Measurements from ENCODE around the gene PRKCH. TPM values are rescaled to one million over a fixed set of nuclear protein-coding genes. Genes with fewer than 3 reads are reported as not detected.

Gene PRKCH
- total RNA-seq, 1 donor from 2014 or later, result 19.1 TPM

- peak; percentile 74 for DNase-seq (ENCODE audit: extremely low spot score, unreplicated experiment)
- H3K4me3 Mint-ChIP-seq, result peak overlapping the region; percentile 90
- no peaks in the 10 kb centered on the region for H3K9me3 Mint-ChIP-seq
- peaks cover 14% of the 10 kb centered on the region for H3K4me1 Mint-ChIP-seq (ENCODE audit: unreplicated experiment)
- peaks cover 37% of the 10 kb centered on the region for H3K27me3 Mint-ChIP-seq
- H3K36me3 Mint-ChIP-seq, result no peaks in the 10 kb centered on the region
- peak overlapping the region; percentile 97 for H3K27ac Mint-ChIP-seq
- TF ChIP-seq, protein P1, sequence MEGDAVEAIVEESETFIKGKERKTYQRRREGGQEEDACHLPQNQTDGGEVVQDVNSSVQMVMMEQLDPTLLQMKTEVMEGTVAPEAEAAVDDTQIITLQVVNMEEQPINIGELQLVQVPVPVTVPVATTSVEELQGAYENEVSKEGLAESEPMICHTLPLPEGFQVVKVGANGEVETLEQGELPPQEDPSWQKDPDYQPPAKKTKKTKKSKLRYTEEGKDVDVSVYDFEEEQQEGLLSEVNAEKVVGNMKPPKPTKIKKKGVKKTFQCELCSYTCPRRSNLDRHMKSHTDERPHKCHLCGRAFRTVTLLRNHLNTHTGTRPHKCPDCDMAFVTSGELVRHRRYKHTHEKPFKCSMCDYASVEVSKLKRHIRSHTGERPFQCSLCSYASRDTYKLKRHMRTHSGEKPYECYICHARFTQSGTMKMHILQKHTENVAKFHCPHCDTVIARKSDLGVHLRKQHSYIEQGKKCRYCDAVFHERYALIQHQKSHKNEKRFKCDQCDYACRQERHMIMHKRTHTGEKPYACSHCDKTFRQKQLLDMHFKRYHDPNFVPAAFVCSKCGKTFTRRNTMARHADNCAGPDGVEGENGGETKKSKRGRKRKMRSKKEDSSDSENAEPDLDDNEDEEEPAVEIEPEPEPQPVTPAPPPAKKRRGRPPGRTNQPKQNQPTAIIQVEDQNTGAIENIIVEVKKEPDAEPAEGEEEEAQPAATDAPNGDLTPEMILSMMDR (conservative IDR thresholded peaks at IDR 0.05), result peak; percentile 65
Observed at GRCh38 chr14:61280526-61281185, 40.7 kb upstream of the PRKCH start.

DNA sequence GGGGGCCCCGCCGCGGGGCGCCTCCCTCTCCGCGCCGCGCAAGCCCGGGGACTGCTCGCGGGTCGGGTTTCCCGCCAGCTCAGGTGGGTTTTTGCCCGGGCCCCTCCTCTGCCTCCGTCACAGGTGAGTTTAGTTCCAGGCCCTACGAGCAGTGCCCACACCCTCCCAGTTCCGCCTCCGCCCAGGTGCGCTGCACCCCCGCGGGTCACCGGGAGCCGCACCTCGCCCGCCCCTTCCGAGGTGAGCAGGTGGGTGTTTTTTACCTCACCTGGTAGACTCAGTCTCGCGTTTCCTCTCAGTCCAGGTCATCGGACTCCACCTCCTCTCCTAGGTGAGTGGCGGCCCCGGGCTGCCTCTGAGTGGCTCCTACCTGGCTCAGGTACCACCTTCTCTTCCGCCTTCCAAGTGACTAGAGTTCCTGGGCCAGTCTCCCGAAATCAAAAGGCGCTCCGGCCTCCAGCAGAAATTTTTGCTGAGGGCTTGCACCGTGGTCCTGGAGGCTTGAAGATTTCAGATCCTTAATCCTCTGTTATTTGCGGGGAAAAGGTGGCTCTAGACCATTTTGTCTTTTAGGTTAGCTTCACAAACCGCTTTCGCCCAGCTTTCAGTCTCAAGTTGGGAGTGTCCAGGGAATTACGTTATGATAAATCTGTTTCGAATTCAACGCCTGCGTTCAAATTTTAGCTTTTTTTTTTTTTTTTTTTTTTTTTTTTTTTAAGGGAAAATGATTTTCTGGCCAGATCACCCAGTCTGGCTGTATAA is 40.0 kb upstream of the PRKCH start, which contains the start of gene TMEM30B:
Gene TMEM30B (minus strand): TSS at position 153 of the 762 bp plus-strand sequence. CDS start 191 bp downstream, outside the sequence.
- TF ChIP-seq, protein P1 (conservative IDR thresholded peaks at IDR 0.05), result no peak
- H3K27me3 Mint-ChIP-seq, result peaks cover 33% of the 10 kb centered on the region
- peak; percentile 77 for DNase-seq (ENCODE audit: extremely low spot score, unreplicated experiment)
- H3K9me3 Mint-ChIP-seq, result no peaks in the 10 kb centered on the region
- H3K4me3 Mint-ChIP-seq, result peak within 1 kb of the TSS; percentile 92
- H3K36me3 Mint-ChIP-seq, result no peaks in the 10 kb centered on the region
- H3K27ac Mint-ChIP-seq, result peak within 1 kb of the TSS; percentile 97
- H3K4me1 Mint-ChIP-seq (ENCODE audit: unreplicated experiment), result peaks cover 22% of the 10 kb centered on the region

GRCh38 chr14:61281948-61282275 is 39.5 kb upstream of the PRKCH start:
- Mint-ChIP-seq H3K4me1 (ENCODE audit: unreplicated experiment) (peaks cover 23% of the 10 kb centered on the region), H3K27me3 (peaks cover 33% of the 10 kb centered on the region), H3K36me3 (no peaks in the 10 kb centered on the region), H3K9me3 (no peaks in the 10 kb centered on the region), H3K4me3 (peak overlapping the region; percentile 92), H3K27ac (peak overlapping the region; percentile 97)
- no peak for DNase-seq (ENCODE audit: extremely low spot score, unreplicated experiment)
- TF ChIP-seq, protein P1 (conservative IDR thresholded peaks at IDR 0.05), result no peak

DNA sequence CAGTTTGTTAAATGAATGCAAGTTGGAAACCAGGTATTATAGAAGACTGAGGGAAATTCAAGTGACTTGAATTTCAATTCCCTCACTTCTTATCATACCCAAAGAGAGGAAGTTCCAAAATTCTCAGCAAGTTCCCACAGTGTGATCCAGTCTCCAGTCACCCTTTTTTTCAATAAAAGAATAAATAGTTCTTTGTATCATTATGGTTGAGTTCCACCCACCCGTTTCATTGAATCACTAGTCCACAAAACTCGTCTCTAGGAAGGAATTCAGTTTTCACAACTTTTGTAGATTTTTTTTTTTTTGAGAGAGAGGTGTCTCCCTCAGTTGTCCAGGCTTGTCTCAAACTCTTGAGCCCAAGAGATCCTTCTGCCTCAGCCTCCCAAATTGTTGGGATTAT is 38.6 kb upstream of the PRKCH start:
- H3K27ac Mint-ChIP-seq, result no peak overlapping the region
- no peaks in the 10 kb centered on the region for H3K36me3 Mint-ChIP-seq
- TF ChIP-seq, protein P1 (conservative IDR thresholded peaks at IDR 0.05), result no peak
- no peaks in the 10 kb centered on the region for H3K9me3 Mint-ChIP-seq
- H3K4me3 Mint-ChIP-seq, result no peak overlapping the region
- DNase-seq (ENCODE audit: extremely low spot score, unreplicated experiment), result no peak
- H3K27me3 Mint-ChIP-seq, result peaks cover 32% of the 10 kb centered on the region
- H3K4me1 Mint-ChIP-seq (ENCODE audit: unreplicated experiment), result peaks cover 23% of the 10 kb centered on the region

- Mint-ChIP-seq H3K4me1 (ENCODE audit: unreplicated experiment) (peaks cover 23% of the 10 kb centered on the region), H3K27me3 (peaks cover 26% of the 10 kb centered on the region), H3K4me3 (no peak overlapping the region), H3K9me3 (no peaks in the 10 kb centered on the region), H3K27ac (no peak overlapping the region), H3K36me3 (no peaks in the 10 kb centered on the region)
- no peak for DNase-seq (ENCODE audit: extremely low spot score, unreplicated experiment)
- TF ChIP-seq, protein P1 (conservative IDR thresholded peaks at IDR 0.05), result no peak
Observed at GRCh38 chr14:61284001-61284400, 37.4 kb upstream of the PRKCH start.

Measured in type B pancreatic cell (in vitro differentiated cells).